Measurements from ENCODE around the gene EIF4E. TPM values are rescaled to one million over a fixed set of nuclear protein-coding genes. Genes with fewer than 3 reads are reported as not detected.
"Not testable (repeated sequence)": the region's sequence is repeated elsewhere in the genome, so short reads cannot be mapped to it uniquely, and the experiment has no call there.

Gene EIF4E
- total RNA-seq, 6 donors from 2014 or later: 20.8 to 109 (median 59.5) TPM

DNA sequence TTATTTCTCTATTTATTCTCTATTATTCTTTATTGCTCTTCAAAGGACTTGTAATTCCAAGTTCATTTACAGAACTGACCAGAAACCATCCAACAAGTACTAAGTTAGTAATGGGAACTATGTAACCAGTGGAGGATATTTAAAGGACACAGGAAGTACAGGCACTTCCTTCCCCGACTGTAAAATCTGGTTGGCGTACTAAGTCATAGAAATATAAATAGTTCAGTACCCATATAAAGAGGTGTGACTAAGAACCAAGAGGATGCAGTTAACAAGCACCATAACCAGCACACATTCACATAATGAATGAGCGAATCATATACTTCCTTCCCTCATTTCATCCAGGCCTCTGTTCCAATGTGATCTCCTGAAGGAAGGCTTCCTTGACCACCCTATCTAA, 3.6 kb upstream of the EIF4E start:
- WGBS, 2 donors: 25 to 62% methylated on average over 3 of the region's 3 CpGs
- H3K27ac ChIP-seq: peak overlapping the region in 1 of 4 donors; percentile 13
- H3K36me3 ChIP-seq: no peaks in the 10 kb centered on the region
- peaks cover 0 to 10% (median 7%) of the 10 kb centered on the region in 4 donors for H3K4me1 ChIP-seq
- ATAC-seq (ENCODE audit: low FRiP score in 2 of 2) (no peak), DNase-seq (no peak)
- H3K4me3 ChIP-seq: no peak overlapping the region
- no peaks in the 10 kb centered on the region for H3K27me3 ChIP-seq
- H3K9me3 ChIP-seq: no peaks in the 10 kb centered on the region
- TF ChIP-seq POLR2AphosphoS5 (IDR thresholded peaks at IDR 0.05) (no peak), POLR2A (IDR thresholded peaks at IDR 0.05) (no peak), EP300 (IDR thresholded peaks at IDR 0.05) (no peak)
- TF ChIP-seq, protein P1, sequence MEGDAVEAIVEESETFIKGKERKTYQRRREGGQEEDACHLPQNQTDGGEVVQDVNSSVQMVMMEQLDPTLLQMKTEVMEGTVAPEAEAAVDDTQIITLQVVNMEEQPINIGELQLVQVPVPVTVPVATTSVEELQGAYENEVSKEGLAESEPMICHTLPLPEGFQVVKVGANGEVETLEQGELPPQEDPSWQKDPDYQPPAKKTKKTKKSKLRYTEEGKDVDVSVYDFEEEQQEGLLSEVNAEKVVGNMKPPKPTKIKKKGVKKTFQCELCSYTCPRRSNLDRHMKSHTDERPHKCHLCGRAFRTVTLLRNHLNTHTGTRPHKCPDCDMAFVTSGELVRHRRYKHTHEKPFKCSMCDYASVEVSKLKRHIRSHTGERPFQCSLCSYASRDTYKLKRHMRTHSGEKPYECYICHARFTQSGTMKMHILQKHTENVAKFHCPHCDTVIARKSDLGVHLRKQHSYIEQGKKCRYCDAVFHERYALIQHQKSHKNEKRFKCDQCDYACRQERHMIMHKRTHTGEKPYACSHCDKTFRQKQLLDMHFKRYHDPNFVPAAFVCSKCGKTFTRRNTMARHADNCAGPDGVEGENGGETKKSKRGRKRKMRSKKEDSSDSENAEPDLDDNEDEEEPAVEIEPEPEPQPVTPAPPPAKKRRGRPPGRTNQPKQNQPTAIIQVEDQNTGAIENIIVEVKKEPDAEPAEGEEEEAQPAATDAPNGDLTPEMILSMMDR (IDR thresholded peaks at IDR 0.05): no peak

GRCh38 chr4:98930311-98930865, 1.5 kb upstream of the EIF4E start:
- WGBS, 2 donors: 72 to 77% methylated on average over 2 of the region's 2 CpGs

GRCh38 chr4:98929341-98930267, 671 bp upstream of the EIF4E start:
- DNase-seq: peak; percentile 68 to 86
- no peaks in the 10 kb centered on the region for H3K27me3 ChIP-seq
- peak; percentile 85 to 86 for ATAC-seq (ENCODE audit: low FRiP score in 2 of 2)
- no peaks in the 10 kb centered on the region for H3K9me3 ChIP-seq
- WGBS, 2 donors: 14 to 16% methylated on average over 40 to 44 of the region's 44 CpGs
- H3K4me3 ChIP-seq: peak overlapping the region; percentile 59 to 92 (median 82)
- peaks cover 0 to 3% (median 1%) of the 10 kb centered on the region in 4 donors for H3K36me3 ChIP-seq
- peak overlapping the region; percentile 89 to 98 (median 93) for H3K27ac ChIP-seq
- TF ChIP-seq POLR2A (IDR thresholded peaks at IDR 0.05): peak in 3 of 4 donors; percentile 29 to 64 (median 46)
- TF ChIP-seq EP300 (IDR thresholded peaks at IDR 0.05): peak in 1 of 4 donors; percentile 50
- TF ChIP-seq POLR2AphosphoS5 (IDR thresholded peaks at IDR 0.05): peak; percentile 47 to 50
- TF ChIP-seq, protein P1 (IDR thresholded peaks at IDR 0.05): peak in 4 of 6 experiments; percentile 4 to 60 (median 54)
- H3K4me1 ChIP-seq: peaks cover 3 to 15% (median 15%) of the 10 kb centered on the region in 4 donors

More at GRCh38 chr4:98930311-98930865, 1.5 kb upstream of the EIF4E start:
- Histone ChIP-seq H3K9me3 (no peaks in the 10 kb centered on the region), H3K4me1 (peaks cover 3 to 15% (median 15%) of the 10 kb centered on the region in 4 donors), H3K36me3 (peaks cover 0 to 3% (median 1%) of the 10 kb centered on the region in 4 donors), H3K27ac (peak overlapping the region; percentile 89 to 98 (median 93)), H3K4me3 (peak overlapping the region in 2 of 4 donors; percentile 76 to 92), H3K27me3 (no peaks in the 10 kb centered on the region)
- DNase-seq (no peak), ATAC-seq (ENCODE audit: low FRiP score in 2 of 2) (no peak)
- TF ChIP-seq POLR2A (IDR thresholded peaks at IDR 0.05) (no peak), EP300 (IDR thresholded peaks at IDR 0.05) (no peak)

- ATAC-seq (ENCODE audit: low FRiP score in 2 of 2) (peak; percentile 77), DNase-seq (peak in 1 of 2 donors; percentile 81)
- Histone ChIP-seq H3K27me3 (no peaks in the 10 kb centered on the region), H3K9me3 (no peaks in the 10 kb centered on the region), H3K4me3 (peak overlapping the region; percentile 76 to 92 (median 83)), H3K36me3 (peaks cover 0 to 3% (median 1%) of the 10 kb centered on the region in 4 donors), H3K4me1 (peaks cover 3 to 15% (median 15%) of the 10 kb centered on the region in 4 donors), H3K27ac (peak overlapping the region; percentile 89 to 98 (median 93))
- 1% methylated on average over 19 to 26 of the region's 26 CpGs for WGBS, 2 donors
- no peak for TF ChIP-seq POLR2AphosphoS5 (IDR thresholded peaks at IDR 0.05)
- TF ChIP-seq, protein P1 (IDR thresholded peaks at IDR 0.05): peak in 1 of 6 experiments; percentile 6
Measured at GRCh38 chr4:98928131-98928504, 815 bp downstream of the EIF4E start.

- not testable (repeated sequence) for H3K4me3 ChIP-seq; ATAC-seq (ENCODE audit: low FRiP score in 2 of 2); DNase-seq; H3K36me3 ChIP-seq; H3K9me3 ChIP-seq; H3K27ac ChIP-seq; H3K27me3 ChIP-seq
- peaks cover 3 to 17% (median 15%) of the 10 kb centered on the region in 4 donors for H3K4me1 ChIP-seq
- WGBS, 2 donors: 96 to 99% methylated on average over 15 of the region's 15 CpGs
Measured at GRCh38 chr4:98926257-98926656, 2.7 kb downstream of the EIF4E start.

Measured in upper lobe of left lung (tissue), 6 donors.